ENCODE results near the gene GLB1L3.
"Not testable (repeated sequence)": the region's sequence is repeated elsewhere in the genome, so short reads cannot be mapped to it uniquely, and the experiment has no call there.

GLB1L3 gene

GRCh38 chr11:134276396-134277182, 410 bp downstream of the GLB1L3 start:
- DNase-seq (ENCODE audit: low read depth): no peak
- no peak for TF ChIP-seq CTCF (conservative IDR thresholded peaks at IDR 0.05; ENCODE audit: low read depth, low read length)
- peak overlapping the region; percentile 41 for H3K4me3 ChIP-seq (ENCODE audit: low read depth, low read length)

- H3K4me3 ChIP-seq (ENCODE audit: low read depth, low read length): no peak overlapping the region
- DNase-seq (ENCODE audit: low read depth): no peak
- TF ChIP-seq CTCF (conservative IDR thresholded peaks at IDR 0.05; ENCODE audit: low read depth, low read length): no peak
These were observed 1.2 kb downstream of the GLB1L3 start for GRCh38 chr11:134277183-134278001.

GRCh38 chr11:134278356-134278755, 2.2 kb downstream of the GLB1L3 start:
- no peak overlapping the region for H3K4me3 ChIP-seq (ENCODE audit: low read depth, low read length)
- no peak for DNase-seq (ENCODE audit: low read depth)
- no peak for TF ChIP-seq CTCF (conservative IDR thresholded peaks at IDR 0.05; ENCODE audit: low read depth, low read length)

GRCh38 chr11:134281635-134282034, 5.5 kb downstream of the GLB1L3 start:
- not testable (repeated sequence) for DNase-seq (ENCODE audit: low read depth); H3K4me3 ChIP-seq (ENCODE audit: low read depth, low read length)

- no peak overlapping the region for H3K4me3 ChIP-seq (ENCODE audit: low read depth, low read length)
- no peak for DNase-seq (ENCODE audit: low read depth)
- TF ChIP-seq CTCF (conservative IDR thresholded peaks at IDR 0.05; ENCODE audit: low read depth, low read length): no peak
These were observed 6.2 kb downstream of the GLB1L3 start for GRCh38 chr11:134282121-134283045.

GRCh38 chr11:134283461-134284230, 7.5 kb downstream of the GLB1L3 start:
- H3K4me3 ChIP-seq (ENCODE audit: low read depth, low read length): no peak overlapping the region
- no peak for TF ChIP-seq CTCF (conservative IDR thresholded peaks at IDR 0.05; ENCODE audit: low read depth, low read length)
- DNase-seq (ENCODE audit: low read depth): no peak

- H3K4me3 ChIP-seq (ENCODE audit: low read depth, low read length); DNase-seq (ENCODE audit: low read depth): not testable (repeated sequence)
These were observed 8.2 kb downstream of the GLB1L3 start for GRCh38 chr11:134284349-134284748.

Measured in choroid plexus epithelial cell (primary cell).